Hepatocyte (in vitro differentiated cells): Measurements from ENCODE around the gene B4GALT2.

Experiments used
- EZH2 ChIP-seq: fragments of 200-600 bp; sonication (generic); IDR thresholded peaks from 2 replicates; pipeline ENCODE4 v1.6.1; 2016; ENCODE audit warnings: antibody characterized with exemption, mild to moderate bottlenecking, borderline replicate concordance
- TF ChIP-seq, protein P1 (sequence below): fragments of 200-600 bp; sonication (generic); IDR thresholded peaks from 2 replicates; pipeline ENCODE4 v1.5.1; 2016; ENCODE audit warnings: antibody characterized with exemption, mild to moderate bottlenecking; ENCODE audit not compliant: poor library complexity

DNA sequence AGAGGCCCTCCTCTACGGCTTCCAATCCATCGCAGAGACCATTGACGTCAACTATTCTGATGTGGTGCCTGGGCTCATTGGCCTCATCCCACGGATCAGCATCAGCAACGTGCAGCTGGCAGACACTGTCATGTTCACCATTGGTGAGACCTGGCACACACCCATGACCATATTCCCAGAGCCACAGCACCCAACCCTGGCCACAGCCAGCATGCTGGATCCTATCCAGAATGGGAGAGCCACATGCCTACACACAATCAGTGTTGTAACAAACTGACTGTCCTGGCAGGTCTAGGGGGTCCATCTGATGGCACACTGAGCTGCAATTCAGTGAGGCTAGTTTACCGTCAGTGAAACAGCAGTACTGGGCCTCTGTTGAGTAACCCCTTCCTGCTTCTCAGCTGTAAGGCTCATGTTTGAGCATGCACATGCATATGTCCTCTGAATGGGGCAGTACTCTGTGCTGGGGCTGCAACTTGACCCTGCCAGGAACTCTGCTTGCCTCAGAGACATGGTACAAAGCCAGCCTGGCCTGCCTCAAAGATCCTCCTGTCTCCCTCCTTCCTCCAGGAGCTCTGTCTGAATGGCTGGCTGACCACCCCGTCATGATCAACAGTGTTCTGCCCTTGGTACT is 21.5 kb upstream of the B4GALT2 start:
- TF ChIP-seq, protein P1, sequence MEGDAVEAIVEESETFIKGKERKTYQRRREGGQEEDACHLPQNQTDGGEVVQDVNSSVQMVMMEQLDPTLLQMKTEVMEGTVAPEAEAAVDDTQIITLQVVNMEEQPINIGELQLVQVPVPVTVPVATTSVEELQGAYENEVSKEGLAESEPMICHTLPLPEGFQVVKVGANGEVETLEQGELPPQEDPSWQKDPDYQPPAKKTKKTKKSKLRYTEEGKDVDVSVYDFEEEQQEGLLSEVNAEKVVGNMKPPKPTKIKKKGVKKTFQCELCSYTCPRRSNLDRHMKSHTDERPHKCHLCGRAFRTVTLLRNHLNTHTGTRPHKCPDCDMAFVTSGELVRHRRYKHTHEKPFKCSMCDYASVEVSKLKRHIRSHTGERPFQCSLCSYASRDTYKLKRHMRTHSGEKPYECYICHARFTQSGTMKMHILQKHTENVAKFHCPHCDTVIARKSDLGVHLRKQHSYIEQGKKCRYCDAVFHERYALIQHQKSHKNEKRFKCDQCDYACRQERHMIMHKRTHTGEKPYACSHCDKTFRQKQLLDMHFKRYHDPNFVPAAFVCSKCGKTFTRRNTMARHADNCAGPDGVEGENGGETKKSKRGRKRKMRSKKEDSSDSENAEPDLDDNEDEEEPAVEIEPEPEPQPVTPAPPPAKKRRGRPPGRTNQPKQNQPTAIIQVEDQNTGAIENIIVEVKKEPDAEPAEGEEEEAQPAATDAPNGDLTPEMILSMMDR = no peak
- no peak for TF ChIP-seq EZH2
